HG03045 (cell line): ENCODE measurements around the gene DCLRE1B.

Experiments
- ATAC-seq: cut with Tn5 transposase; IDR thresholded peaks from one replicate; pipeline ENCODE4 v1.9.1; 2021; ENCODE audit warnings: mild to moderate bottlenecking, moderate library complexity; ENCODE audit not compliant: unreplicated experiment

DCLRE1B gene

GRCh38 chr1:113918243-113918642 is 13.1 kb downstream of the DCLRE1B start:
- no peak for ATAC-seq

- no peak for ATAC-seq
These were observed 17.8 kb downstream of the DCLRE1B start for GRCh38 chr1:113922957-113923356.

- ATAC-seq = no peak
These were observed 19.3 kb downstream of the DCLRE1B start for GRCh38 chr1:113924473-113924872.

- no peak for ATAC-seq
These were observed 23.2 kb downstream of the DCLRE1B start for GRCh38 chr1:113928187-113928930.

DNA sequence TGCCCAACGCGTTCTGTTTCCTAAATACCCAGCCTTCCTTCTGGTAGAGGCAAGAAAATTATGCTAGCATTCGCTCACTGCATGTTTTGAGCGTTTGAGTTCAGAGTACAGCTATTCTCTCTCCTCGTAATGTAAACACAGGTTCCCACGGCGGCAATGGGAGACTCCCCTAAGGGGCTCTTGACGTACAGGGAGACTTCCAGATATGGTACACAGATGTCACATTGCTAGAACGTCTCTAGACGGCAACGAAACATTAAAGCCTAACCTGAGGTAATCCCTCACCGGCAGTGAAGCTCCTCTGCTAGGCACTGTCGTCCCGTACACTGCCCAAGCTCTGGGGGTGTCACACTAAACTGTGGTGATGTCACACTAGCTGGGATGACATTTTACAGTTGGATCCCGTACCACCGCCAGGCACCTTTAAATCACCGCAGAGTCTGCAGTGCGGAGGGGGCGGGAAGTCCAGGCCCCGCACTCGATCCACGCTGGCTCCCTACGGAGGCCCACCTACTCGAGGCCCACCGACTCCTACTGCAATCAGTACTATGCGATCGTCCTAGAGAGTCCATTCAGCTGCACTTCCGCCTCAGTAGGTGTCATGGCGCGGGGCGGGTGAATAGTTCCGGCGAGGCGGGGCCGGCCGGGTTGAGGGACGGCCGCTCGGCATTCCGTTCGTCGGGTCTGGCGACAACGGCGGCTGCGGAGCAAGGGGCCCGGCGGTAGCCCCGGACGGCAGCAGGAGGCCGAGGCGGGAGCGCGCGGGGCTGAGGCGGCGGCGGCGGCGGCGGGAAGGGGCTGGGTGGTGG is 24.0 kb downstream of the DCLRE1B start, which contains the start of gene HIPK1:
Gene HIPK1, plus strand, starts transcription at position 384 of the 809 bp plus-strand sequence.
- ATAC-seq = peak; percentile 72

GRCh38 chr1:113929750-113930498 is 24.8 kb downstream of the DCLRE1B start:
- peak; percentile 43 for ATAC-seq

DNA sequence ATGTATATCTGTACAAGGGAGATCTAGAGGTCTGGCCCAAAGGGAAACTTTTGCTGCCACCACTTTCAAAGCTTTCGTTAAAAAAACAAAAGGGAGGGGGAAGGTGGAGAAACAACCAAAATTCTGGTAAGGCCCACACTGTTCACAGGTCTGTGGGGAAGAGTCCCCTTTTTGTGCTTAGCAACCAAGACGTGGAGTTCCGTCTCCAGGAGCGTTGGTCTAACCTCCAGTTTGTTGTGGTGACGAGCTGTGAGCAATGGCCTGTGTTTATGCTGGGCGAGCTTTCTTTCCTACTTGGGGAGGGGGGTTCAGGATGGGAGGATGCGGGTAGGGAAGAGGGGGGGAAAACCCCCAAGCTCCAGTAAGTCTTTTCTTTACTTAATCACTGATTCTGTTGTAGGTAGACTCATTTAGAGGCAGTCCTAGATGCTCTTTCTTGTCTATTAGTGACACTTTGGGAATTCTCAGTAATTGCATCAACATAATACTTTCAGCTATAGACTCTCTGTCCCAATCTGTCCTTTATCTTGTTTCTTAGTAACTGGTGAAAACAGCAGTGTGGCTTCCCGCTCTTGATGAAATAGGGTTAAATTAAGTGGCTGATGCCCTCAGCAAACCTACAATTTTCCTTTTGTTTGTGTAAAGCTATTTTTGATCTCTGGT is 25.5 kb downstream of the DCLRE1B start:
- ATAC-seq = peak; percentile 28

DNA sequence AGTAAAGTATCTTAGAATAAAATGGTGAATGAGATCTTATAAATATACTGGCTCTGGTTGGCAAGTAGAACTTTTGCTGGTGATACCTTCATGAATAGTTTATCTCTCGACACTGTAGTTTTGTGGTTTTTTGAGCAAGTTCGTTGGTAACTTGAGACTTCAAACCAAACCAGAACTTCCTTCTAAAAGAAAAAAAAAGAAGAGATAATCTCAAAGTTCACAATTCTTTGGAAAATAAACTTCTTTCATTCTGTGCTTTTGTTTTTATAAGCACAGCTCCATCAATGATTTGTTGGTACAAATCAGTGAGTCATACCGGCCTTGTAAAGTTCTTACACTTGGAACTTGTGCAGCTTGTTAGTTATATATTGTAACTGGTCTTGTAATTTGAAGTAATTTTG is 26.3 kb downstream of the DCLRE1B start:
- no peak for ATAC-seq

DNA sequence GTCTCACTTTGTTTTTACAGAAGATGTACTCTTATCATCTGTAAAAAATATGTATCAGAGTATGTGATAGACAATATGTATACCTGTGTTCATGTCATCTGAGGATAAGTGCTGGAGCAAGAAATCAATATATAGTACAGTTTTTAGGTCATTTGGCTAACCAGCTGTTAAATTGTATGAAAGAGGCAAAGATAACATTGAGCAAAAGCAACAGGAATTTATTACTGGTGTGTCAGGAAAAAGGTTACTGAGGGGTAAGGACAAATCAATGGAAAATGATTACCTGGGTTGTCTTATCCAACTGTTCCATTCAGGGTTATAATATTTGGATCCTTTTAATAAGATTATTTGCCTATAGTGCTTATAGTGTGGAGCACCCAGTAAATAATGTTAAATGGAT is 28.9 kb downstream of the DCLRE1B start:
- ATAC-seq = no peak

GRCh38 chr1:113934511-113935055 is 29.5 kb downstream of the DCLRE1B start:
- no peak for ATAC-seq

DNA sequence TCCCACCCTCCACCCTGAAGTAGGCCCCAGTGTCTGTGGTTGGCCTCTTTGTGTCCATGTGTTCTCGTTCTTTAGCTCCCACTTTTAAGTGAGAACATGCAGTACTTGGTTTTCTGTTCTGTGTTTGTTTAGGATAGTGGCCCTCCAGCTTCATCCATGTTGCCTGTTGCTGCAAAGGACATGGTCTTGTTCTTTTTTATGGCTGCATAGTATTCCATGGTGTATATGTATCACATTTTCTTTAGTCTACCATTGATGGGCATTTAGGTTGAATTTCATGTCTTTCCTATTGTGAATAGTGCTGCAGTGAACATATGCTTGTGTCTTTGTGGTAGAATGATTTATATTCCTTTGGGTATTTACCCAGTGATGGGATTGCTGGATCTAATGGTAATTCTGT is 30.1 kb downstream of the DCLRE1B start:
- ATAC-seq = no peak

- no peak for ATAC-seq
These were observed 30.8 kb downstream of the DCLRE1B start for GRCh38 chr1:113935970-113936369.

DNA sequence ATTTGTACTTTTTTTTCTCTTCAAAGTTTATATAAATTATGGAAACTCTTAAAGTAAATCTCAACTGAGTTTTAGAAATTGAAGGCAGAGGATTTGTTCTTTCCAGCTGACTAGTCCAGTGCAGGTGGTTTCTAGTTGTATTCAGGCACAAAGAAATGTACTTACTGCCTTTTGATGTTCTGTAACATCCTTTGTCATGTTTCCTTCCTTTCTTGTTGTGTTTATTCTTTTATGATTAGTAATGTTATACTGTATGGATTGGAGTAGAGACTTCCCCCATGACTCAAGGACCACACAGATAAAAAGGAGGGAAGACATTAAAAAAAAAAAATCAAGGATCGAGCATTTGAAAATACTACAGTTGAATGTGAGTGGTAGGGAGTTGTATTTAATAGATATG is 32.0 kb downstream of the DCLRE1B start:
- ATAC-seq = no peak

GRCh38 chr1:113938192-113938591 is 33.1 kb downstream of the DCLRE1B start:
- no peak for ATAC-seq

GRCh38 chr1:113940365-113941244 is 35.5 kb downstream of the DCLRE1B start:
- peak; percentile 68 for ATAC-seq

DNA sequence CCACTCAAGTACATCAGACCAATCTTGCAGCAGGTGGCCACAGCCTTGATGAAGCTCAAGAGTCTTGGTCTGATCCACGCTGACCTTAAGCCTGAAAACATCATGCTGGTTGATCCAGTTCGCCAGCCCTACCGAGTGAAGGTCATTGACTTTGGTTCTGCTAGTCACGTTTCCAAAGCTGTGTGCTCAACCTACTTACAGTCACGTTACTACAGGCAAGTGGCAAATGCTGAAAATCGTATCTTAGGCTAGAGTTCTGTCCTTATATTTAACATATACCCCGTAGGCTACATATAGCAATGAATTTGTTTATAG is 36.1 kb downstream of the DCLRE1B start:
- no peak for ATAC-seq

DNA sequence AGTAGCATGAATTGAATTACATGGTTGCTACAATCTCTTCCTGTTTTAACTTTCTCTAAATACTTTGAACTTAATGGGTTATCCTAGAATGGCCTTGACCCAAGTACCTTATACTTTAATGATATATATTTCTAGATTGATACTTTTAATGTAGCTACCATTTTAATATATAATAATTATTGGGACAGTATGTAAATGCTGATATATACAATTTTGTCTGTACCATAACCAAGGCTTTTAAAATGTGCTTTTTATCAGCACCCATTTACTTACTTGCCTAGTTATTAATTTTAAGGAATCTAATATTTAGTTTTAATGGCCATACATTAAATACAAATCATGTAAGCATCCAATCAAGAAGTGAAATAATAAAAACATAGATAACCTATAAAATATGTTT is 37.4 kb downstream of the DCLRE1B start:
- no peak for ATAC-seq

DNA sequence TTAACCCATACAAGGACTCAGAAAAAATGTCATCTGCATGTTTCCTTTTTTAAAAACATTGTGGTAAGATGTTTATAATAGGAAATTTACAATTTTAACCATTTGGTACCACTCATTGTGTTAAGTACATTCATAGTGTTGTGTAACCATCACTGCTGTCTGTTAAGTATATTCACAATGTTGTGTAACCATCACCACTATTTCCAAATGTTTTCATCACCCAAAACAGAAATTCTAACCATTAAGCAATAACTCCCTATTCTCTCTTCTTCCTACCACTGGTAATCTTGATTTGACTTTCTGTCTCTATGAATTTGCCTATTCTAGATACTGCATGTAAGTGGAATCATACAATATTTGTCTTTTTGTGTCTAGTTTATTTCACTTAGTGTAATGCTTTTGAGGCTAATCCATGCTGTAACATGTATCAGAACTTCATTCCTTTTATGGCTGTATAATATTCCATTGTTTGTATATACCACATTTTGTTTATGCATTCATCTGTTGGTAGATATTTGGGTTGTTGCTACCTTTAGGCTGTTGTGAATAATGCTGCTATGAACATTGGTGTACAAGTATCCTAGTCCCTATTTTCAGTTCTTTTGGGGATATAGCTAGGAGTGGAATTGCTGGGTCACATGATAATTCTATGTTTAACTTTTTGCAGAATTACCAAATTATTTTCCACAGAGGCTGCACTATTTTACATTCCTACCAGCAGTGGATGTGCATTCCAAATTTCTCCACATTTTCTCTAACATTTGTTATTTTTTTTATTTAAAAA is 38.1 kb downstream of the DCLRE1B start:
- no peak for ATAC-seq

- ATAC-seq = no peak
These were observed 40.2 kb downstream of the DCLRE1B start for GRCh38 chr1:113945329-113945728.
